Activated CD4-positive, alpha-beta T cell treated with anti-CD3 and anti-CD28 coated beads, Interleukin-10, Interleukin-2, amounts not matched to agents 100 ng/mL and 50 ng/mL, durations not matched to agents 16 hours and 8 hours (primary cell): ENCODE data around the gene FAM8A1.
"Not testable (repeated sequence)": the region's sequence is repeated elsewhere in the genome, so short reads cannot be mapped to it uniquely, and the experiment has no call there.

Experiments used
- DNase-seq: peaks from one replicate; pipeline ENCODE4 v3.0.0-alpha.2; 2020

FAM8A1 gene, protein sequence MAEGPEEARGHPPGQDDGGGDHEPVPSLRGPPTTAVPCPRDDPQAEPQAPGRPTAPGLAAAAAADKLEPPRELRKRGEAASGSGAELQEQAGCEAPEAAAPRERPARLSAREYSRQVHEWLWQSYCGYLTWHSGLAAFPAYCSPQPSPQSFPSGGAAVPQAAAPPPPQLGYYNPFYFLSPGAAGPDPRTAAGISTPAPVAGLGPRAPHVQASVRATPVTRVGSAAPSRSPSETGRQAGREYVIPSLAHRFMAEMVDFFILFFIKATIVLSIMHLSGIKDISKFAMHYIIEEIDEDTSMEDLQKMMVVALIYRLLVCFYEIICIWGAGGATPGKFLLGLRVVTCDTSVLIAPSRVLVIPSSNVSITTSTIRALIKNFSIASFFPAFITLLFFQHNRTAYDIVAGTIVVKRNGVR

DNA sequence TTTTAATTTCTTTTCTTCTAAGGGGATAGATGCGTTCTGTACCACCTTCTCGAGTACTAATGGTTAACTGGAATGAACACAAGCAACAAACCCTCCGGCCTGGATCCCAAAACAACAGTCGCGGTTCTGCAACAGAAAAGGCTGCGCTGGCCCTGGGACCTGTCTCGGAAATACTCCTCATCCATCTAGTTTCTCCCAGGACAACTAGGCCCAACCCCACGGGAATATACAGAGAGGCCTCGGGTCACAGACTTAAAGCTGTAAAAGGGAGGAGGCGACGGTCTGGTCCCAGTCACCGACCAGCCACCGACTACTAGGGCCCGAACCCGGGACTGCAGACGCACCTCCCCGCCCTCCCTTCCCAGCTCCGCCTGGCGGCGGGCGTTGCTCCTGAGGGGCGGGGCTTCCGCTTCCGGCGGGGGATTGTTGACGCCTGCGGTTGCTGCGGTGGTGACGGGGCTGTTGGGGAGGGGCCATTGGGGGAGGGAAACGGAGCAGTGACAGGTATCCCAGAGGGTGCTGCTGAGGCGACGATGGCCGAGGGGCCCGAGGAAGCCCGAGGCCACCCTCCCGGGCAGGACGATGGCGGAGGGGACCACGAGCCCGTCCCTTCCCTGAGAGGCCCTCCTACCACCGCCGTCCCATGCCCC is at the start of gene FAM8A1:
TSS of gene FAM8A1 (plus strand) at position 426 of the 650 bp plus-strand sequence. CDS start at position 534, 108 bp downstream.
- DNase-seq, result peak; percentile 97

DNA sequence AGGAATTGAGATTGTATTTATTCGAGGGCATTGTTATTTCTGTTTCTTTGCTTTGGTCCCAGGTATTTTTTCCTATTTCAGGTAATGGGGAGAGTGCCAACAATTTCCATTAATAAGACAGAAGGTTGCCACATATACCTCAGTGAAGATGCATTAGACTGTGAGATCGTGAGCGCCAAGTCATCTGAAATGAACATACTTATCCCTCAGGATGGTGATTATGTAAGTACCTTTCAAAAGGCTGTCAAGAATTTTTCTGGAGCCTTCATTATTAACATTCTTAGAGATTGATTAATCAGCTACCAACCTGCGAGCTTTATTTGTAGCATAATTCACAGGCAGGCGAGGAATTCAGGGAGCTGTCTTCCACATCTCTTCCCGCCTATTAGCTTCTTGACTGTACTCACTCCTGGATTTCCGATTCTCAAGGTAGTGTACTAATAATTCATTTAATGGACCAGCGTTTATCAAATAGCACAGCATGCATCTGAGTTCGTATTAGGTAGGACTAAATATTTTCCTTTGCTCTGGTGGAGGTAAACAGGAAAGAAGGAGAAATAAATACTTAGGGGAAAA is 48.6 kb upstream of the FAM8A1 start:
- DNase-seq, result no peak

DNA sequence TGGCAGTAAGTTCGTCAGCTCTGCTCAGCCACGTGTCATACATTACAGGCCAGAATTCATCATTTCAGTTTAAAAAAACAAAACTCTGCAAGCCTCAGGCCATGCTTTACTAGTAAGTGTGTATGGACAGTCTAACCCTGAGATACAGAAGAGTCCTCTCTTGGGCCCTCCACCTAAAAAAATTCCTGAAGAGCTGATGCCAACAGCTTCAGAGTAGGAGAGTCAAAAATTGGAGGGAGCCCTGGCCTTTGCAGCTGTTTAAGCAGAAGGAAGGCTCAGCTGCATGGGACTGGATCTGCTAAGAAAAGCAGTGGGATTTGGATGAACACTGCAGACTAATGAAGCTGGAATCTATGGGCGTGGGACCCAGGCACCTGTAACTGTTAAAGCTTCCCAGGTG is 47.2 kb upstream of the FAM8A1 start:
- DNase-seq, result no peak

DNA sequence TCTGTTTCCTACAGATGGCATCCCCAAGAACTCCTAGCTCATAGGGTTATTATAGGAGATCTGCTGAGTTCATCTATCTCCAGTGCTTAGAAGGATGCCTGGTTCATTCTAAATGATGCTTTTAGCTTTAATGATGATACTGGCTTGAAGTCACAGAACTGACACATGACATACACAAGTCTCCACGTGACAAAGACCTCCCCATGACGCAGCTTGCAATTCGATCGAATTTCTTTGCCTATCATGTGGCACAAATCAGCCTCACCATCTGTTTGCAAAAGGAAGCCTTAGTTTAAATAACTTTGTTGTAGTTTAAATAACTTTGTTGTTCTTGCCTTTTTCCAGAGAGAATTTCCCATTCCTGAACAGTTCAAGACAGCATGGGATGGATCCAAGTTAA is 44.1 kb upstream of the FAM8A1 start:
- DNase-seq, result no peak

DNA sequence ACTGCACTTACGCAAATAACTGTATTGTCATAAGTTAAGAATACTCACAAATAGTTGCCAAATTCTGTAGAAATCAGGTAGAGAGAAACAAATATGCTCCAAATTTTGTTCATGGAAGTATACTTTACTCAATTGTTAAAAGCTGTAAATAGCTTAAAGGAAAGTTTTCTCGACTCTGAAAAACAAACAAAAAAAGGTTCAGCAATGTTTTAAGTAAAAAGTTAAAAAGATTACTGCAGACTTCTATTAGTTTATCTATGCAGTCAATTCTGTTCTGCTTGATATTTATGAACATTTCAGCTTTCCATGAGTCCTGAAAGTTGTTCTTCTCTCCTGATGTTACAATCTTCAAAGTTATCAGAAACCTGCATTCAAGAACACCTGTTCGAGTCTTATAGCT is 37.5 kb upstream of the FAM8A1 start:
- DNase-seq, result no peak

DNA sequence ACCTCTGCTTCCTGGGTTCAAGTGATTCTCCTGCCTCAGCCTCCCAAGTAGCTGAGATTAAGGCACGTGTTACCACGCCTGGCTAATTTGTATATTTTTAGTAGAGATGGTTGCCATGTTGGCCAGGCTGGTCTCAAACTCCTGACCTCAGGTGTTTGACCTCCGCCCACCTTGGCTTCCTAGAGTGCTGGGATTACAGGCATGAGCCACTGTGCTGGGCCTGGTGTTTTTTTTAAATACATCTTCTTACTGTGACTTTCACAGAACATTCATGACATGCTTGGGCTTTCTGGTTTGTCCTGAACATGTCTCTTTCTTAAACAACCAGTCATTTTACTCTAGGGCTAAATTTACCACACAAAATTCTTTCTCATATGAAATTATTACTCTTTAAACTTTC is 34.7 kb upstream of the FAM8A1 start:
- no peak for DNase-seq

DNA sequence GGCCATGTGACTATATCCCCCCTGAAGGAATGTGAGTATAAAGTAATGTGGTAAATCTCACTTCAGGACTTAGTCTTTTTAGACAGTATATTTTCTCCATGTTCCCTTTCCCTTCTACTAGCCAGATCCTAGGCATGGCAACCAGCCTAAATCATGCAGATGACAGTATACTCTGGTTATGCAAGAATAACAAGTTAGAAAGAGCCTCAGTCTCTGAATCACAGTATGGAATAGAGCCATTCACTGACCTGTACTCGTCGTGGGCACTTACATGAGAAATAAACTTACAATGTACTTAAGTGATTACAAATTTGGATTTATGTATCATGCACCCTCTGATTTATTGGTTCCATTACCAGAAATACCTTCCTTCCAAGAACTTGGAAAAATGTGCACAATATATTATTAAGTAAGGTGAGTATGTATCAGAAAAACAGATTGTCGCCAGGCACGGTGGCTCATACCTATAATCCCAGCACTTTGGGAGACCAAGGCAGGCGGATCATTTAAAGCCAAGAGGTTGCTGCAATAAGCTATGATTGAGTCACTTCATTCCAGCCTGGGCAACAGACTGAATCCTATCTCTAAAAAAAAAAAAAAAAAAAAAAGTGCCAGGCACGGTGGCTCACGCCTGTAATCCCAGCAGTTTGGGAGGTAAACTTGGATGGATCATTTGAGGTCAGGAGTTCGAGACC is 25.1 kb upstream of the FAM8A1 start:
- no peak for DNase-seq

DNA sequence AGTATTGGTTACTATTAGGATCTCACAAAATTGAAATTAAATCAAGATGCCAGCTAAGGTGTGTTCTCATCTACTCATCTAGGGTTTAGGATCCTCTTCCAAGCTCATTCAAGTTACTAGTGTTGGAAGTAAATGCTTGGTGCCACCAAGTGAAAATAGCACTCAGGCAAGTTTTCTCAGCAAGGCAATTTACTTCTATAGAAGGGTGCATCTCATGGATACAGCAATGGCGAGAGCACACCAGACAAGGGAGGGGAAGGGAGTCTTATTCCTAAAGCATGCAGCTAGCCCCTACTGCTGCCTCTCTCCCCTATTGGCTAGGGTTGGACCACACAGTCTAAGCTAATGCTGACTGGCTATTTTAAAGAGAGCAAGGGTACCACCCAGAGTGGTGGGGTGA is 23.0 kb upstream of the FAM8A1 start:
- no peak for DNase-seq

DNA sequence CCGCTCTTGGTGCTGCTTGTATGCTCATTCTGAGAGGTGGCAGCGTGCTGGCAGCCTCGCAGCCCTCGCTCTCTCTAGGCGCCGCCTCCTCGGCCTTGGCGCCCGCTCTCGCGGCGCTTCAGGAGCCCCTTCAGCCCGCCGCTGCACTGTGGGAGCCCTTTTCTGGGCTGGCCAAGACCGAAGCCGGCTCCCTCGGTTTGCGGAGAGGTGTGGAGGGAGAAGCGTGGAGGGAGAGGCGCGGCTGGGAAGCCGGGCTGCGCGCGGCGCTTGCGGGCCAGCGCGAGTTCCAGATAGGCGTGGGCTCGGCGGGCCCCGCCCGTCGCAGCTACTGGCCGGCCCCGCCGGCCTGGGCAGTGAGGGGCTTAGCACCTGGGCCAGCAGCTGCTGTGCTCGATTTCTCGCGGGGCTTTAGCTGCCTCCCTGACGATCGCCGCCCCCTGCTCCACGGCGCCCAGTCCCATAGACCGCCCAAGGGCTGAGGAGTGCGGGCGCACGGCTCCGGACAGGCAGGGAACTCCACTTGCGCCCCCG is 19.5 kb upstream of the FAM8A1 start:
- DNase-seq, result peak; percentile 38

DNA sequence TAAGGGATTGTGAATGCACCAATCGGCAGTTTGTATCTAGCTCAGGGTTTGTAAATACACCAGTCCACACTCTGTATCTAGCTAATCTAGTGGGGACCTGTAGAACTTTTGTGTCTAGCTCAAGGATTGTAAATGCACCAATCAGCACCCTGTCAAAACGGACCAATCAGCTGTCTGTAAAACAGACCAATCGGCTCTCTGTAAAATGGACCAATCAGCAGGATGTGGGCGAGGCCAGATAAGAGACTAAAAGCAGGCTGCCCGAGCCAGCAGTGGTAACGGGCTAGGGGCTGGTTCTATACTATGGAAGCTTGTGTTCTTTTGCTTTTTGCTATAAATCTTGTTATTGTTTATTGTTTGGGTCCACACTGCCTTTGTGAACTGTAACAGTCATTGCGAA is 18.8 kb upstream of the FAM8A1 start:
- not testable (repeated sequence) for DNase-seq

DNA sequence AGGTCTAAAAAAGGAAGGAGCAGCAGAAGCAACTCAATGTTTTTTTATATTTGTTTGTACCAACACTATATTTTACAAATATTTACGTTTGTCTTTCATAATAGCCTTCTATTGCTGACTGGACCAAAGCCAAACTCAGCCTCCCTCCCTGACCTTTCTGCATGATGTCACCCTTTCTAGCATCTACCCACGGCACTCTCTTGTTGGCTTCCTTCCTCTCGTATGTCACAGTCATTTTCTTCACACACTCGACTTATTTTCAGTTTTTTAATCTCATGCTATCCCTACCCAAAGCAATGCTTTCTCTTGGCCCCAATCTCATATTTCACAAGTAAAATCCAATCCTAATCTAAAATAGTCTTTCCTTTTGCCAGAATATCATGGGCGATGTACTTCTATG is 16.3 kb upstream of the FAM8A1 start:
- DNase-seq, result no peak

DNA sequence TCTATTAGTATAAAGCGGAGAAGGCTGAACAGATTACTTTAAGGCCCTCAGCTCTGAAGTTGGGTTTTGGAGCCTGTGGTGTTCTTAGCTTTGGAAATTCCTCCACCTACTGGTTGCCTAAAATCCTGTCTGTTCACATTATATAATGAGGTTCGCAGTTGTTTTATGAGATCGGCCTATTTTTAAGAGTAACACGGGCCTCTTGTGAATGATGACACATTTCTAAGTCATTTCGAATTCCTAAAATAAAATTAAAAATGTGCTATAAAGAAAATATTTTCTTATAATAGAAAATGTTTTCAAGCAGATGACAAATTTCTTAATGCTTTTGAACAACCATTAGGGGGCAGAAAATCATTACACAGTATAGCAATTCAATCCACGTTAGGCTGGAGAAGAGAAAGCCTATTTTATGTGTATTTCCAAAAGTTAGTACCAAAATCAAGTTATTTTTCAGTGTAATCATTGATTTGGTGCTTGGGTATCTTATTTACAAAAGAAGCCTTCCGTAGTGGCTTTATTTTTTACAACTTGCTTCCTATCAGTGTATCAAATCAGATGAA is 15.8 kb upstream of the FAM8A1 start:
- DNase-seq, result peak; percentile 53

DNA sequence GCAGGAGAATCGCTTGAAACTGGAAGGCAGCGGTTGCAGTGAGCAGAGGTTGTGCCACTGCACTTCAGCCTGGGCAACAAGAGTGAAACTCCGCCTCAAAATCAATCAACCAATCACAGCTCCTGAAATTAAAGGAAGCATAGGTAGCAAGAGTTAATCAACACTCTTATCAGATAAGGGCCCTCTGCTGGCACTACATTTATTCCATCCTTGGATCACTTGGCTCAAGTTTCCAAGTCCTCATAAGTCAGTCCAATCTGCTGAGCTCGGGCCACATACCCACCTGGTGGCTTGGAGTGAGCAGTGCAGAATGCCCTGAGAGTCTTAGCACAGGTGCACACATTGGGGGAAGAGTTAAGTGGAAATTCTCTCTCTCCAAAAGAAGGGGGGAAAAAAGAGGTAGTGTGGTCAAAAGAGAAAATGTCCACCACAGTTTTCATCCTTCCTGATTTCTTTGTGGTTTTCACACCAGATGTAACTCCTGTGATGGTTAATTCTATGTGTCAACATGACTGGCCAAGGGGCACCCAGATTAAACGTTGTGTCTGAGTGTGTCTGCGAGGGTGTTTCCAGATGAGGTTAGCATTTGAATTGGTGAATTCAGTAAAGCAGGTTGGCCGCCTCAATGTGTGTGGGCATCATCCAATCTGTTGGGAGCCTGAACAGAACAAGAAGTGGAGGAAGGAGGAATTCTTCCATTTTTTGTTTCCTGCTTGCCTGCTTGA is 14.2 kb upstream of the FAM8A1 start:
- DNase-seq, result no peak

DNA sequence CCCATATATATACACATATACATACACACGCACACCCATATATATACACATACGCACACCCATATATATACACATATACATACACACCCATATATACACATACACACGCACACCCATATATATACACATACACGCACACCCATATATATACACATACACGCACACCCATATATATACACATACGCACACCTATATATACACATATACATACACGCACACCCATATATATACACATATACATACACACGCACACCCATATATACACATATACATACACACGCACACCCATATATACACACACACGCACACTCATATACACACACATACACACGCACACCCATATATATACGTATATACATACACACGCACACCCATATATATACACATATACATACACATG is 13.5 kb upstream of the FAM8A1 start:
- DNase-seq, result not testable (repeated sequence)

DNA sequence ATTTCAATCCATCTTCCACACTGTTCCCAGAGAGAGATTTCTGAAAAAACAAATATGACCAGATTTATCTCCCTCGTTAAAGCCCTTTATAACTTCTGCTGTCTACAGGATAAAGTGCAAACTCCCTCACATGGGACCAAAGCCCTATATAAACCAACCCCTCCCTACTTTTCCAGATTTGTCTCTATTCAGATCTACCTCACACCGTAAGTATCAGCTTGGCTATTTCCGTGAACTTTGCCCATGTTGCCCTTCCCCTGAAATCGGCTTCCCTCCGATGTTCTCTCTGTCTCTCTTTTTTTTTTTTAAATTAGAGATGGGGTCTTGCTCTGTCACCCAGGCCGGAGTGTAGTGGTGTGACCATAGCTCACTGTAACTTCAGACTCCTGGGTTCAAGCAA is 12.1 kb upstream of the FAM8A1 start:
- DNase-seq, result no peak

DNA sequence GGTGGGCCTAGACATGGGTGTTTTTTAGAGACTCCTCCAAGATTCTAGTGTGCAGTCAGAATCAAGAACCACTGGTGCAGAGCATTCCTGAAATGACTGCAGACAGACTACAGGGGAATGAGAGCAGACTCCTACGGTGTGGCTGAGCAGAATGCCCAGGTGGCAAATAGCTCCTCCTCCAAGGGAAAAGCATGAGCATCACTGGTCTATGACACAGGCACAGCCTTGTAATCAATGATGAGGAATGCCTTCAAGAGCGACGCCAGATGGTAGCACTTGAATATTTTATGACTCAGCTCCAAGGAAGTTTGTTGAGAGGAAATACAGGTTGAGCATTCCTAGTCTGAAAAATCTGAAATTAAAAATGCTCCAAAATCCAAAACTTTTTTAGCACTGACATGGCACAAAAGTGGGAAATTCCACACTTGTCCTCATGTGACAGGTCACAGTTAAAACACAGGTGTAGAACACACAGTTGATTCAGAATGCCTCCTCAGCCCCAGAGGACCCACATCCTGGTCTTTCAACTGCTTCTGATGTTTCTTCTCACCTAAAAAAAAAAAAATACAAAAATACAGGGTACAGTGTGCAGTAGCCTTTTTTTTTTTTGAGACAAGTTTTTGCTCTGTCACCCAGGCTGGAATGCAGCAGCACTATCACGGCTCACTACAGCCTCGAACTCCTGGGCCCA is 10.6 kb upstream of the FAM8A1 start:
- DNase-seq, result no peak

DNA sequence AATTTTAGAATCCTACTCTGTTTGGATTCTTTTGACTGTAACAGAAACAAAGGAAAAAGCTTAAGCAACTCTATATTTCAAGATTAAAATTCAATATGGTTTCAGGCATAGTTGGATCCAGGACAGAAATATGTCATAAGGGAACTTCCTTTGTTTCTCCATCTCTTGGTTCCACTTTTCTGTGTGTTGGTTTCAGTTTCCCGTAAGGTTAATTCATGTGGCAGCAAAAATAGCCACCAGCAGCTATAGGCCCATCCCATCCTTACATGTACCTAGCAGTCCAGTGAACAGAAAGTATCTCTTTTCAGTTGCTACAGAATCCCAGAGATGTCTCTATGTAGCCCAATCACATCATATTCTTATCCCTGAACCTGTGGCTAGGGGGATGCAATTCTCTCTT is 8.8 kb upstream of the FAM8A1 start:
- DNase-seq, result no peak

DNA sequence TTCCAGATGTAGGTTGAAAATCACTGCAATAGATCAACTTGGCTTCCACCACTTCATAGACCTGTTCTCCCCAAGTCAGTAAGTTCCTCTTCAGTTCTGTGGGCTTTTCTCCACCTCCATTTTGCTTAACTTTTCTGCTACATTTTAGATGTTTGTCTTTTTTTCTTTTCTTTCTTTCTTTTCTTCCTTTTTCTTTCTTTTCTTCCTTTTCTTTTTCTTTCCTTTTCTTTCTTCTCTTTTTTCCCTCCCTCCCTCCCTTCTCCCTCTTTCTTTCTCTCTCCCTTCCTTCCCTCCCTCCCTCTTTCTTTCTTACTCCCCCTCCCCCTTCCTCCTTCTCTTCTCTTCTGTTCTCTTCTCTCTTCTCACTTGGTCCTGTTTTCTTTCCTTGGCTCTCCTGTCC is 6.9 kb upstream of the FAM8A1 start:
- DNase-seq, result no peak

DNA sequence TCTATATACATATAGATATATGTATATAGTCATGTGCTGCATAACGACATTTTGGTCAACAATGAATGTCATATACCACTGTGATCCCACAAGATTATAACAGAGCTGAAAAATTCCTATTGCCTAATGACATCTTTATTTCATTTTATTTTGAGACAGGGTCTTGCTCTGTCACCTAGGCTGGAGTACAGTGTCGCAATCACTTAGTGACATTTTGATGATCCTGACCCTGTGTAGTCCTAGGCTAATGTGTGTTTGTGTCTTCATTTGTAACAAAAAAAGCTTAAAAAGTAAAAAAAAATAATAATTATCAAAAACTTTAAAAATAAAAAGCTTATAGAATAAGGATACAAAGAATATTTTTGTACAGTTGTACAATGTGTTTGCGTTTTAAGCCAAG is 4.0 kb upstream of the FAM8A1 start:
- DNase-seq, result no peak

DNA sequence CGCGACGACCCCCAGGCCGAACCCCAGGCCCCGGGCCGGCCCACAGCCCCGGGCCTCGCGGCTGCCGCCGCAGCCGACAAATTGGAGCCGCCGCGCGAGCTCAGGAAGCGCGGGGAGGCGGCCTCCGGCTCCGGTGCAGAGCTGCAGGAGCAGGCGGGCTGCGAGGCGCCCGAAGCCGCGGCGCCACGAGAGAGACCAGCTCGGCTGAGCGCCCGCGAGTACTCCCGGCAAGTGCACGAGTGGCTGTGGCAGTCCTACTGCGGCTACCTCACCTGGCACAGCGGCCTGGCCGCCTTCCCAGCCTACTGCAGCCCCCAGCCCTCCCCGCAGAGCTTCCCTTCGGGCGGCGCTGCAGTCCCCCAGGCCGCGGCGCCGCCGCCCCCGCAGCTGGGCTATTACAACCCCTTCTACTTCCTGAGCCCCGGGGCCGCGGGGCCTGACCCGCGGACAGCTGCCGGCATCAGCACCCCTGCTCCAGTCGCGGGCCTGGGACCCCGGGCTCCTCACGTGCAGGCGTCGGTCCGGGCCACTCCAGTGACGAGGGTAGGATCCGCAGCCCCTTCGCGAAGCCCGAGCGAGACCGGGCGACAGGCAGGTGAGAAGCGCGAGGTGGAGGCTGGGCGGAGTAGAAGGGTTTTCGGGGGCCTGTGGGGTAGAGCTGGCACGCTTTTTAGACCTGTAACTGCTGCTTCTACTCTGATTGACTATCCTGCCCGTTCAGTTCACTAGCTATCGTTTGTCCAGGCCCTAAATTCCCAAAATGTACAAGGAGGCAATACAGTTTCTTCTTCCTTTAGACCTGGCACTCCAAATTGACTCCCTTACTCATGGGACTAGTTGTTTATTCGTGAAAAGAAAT is 654 bp downstream of the FAM8A1 start:
- peak; percentile 40 for DNase-seq

DNA sequence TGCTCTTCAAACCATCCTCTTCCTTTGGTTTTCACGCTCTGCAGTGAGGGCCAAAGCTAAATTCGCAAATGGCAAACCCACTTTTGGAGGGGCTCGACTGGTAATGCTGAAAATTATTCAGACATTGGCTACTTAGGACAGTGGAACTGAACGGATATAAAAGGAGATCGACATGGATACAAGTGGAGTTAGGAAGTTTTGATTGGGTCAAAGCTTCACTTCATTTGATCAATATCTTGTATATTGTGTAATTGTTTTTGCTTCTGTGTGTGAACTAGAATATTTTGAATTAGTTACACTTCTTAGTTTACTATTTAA is 1.2 kb downstream of the FAM8A1 start:
- DNase-seq, result no peak
